Gastrocnemius medialis (tissue), 4 donors: Measurements from ENCODE around the gene TSSK1B. TPM values are rescaled to one million over a fixed set of nuclear protein-coding genes. Genes with fewer than 3 reads are reported as not detected.

Experiments used
- ATAC-seq, 2 donors: fragments of 150-250 bp; one replicate each; pipeline ENCODE4 v1.9.1; 2016
- DNase-seq, 2 donors: peaks; one replicate each; pipeline ENCODE4 v3.0.0-alpha.2; 2019
- H3K27ac ChIP-seq, 4 donors: fragments of 200-600 bp; sonication (generic); 1 replicate in 1 of 4; 2 replicates in 3 of 4; pipeline ENCODE4 v1.5.1; 2016 to 2018; ENCODE audit warnings: mild to moderate bottlenecking in 2 of 4, moderate library complexity in 1 of 4
- H3K27me3 ChIP-seq, 3 donors: fragments of 200-600 bp; sonication (generic) in 2 of 3; 1 replicate in 1 of 3; 2 replicates in 2 of 3; pipeline versions ENCODE4 v1.5.1 to v1.6.0; 2016 to 2019; ENCODE audit warnings: mild to moderate bottlenecking in 1 of 3, moderate library complexity in 1 of 3
- H3K36me3 ChIP-seq, 2 donors: fragments of 200-600 bp; sonication (generic) in 1 of 2; one replicate each; pipeline ENCODE4 v1.5.1; 2017 to 2018
- H3K4me1 ChIP-seq, 2 donors: fragments of 200-600 bp; sonication (generic) in 1 of 2; one replicate each; pipeline ENCODE4 v1.5.1; 2016 to 2017; ENCODE audit warnings: mild to moderate bottlenecking in 2 of 2
- H3K4me3 ChIP-seq, 4 donors: fragments of 200-600 bp; sonication (generic) in 3 of 4; 1 replicate in 1 of 4; 2 replicates in 3 of 4; pipeline ENCODE4 v1.5.1; 2016 to 2019; ENCODE audit warnings: mild to moderate bottlenecking in 2 of 4
- H3K9me3 ChIP-seq, 3 donors: fragments of 200-600 bp; sonication (generic) in 2 of 3; 1 replicate in 1 of 3; 2 replicates in 2 of 3; pipeline ENCODE4 v1.5.1; 2016 to 2019
- CTCF ChIP-seq, 5 experiments: fragments of 450-650 bp in 3 of 5; fragments of 200-600 bp in 2 of 5; sonication (generic) in 2 of 5; IDR thresholded peaks in 4 of 5; conservative IDR thresholded peaks in 1 of 5; 1 replicate in 4 of 5; 2 replicates in 1 of 5; pipeline ENCODE4 v1.5.1; 2016 to 2019; ENCODE audit warnings: antibody characterized with exemption in 5 of 5, mild to moderate bottlenecking in 3 of 5, moderate library complexity in 3 of 5
- POLR2A ChIP-seq, 2 donors: fragments of 450-650 bp; IDR thresholded peaks; one replicate each; pipeline ENCODE4 v1.6.1; 2017; ENCODE audit warnings: antibody characterized with exemption in 2 of 2, mild to moderate bottlenecking in 2 of 2, moderate library complexity in 2 of 2
- in situ Hi-C, 4 donors: fragments of 200-750 bp; cut with MboI; loops; one replicate each; pipeline versions ENCODE4 v1.15.0 to v1.8.0; 2017; ENCODE audit warnings: low sequenced_read_pairs in 4 of 4
- intact Hi-C: fragments of 100-400 bp; cut with DNase I; formaldehyde crosslinking; loops from one replicate; pipeline ENCODE4 v1.15.1; 2023; ENCODE audit warnings: low total_unique reads
- total RNA-seq, 4 donors: library from RNA; depleted of rRNA; stranded (reverse); fragments of >200 nt; gene quantifications; one replicate each; pipeline versions ENCODE4 v1.1.0 to v1.2.3, GENCODE V29; 2016

The TSSK1B gene
- total RNA-seq, 4 donors from 2014 or later: not detected

- TF ChIP-seq CTCF (IDR thresholded peaks at IDR 0.05 in 4 of 5, conservative IDR thresholded peaks at IDR 0.05 in 1 of 5) (no peak), POLR2A (IDR thresholded peaks at IDR 0.05) (no peak)
- Histone ChIP-seq H3K4me3 (no peak overlapping the region), H3K27me3 (no peaks in the 10 kb centered on the region), H3K9me3 (no peaks in the 10 kb centered on the region), H3K4me1 (no peaks in the 10 kb centered on the region), H3K27ac (no peak overlapping the region), H3K36me3 (no peaks in the 10 kb centered on the region)
- in situ Hi-C loops (no loop called here), intact Hi-C loops (no loop called here)
- no peak for ATAC-seq
- no peak for DNase-seq
Measured at GRCh38 chr5:113397046-113397445, 37.7 kb downstream of the TSSK1B start.

GRCh38 chr5:113394658-113395057 is 40.1 kb downstream of the TSSK1B start:
- ATAC-seq (no peak), DNase-seq (no peak)
- no peak for TF ChIP-seq POLR2A (IDR thresholded peaks at IDR 0.05)
- no peak for TF ChIP-seq CTCF (IDR thresholded peaks at IDR 0.05 in 4 of 5, conservative IDR thresholded peaks at IDR 0.05 in 1 of 5)
- Histone ChIP-seq H3K27ac (no peak overlapping the region), H3K36me3 (no peaks in the 10 kb centered on the region), H3K4me1 (no peaks in the 10 kb centered on the region), H3K4me3 (no peak overlapping the region), H3K27me3 (no peaks in the 10 kb centered on the region), H3K9me3 (no peaks in the 10 kb centered on the region)
- in situ Hi-C loops (no loop called here), intact Hi-C loops (no loop called here)

- intact Hi-C loops (no loop called here), in situ Hi-C loops (no loop called here)
- no peaks in the 10 kb centered on the region for H3K27me3 ChIP-seq
- no peak for TF ChIP-seq CTCF (IDR thresholded peaks at IDR 0.05 in 4 of 5, conservative IDR thresholded peaks at IDR 0.05 in 1 of 5)
- TF ChIP-seq POLR2A (IDR thresholded peaks at IDR 0.05): no peak
- no peak for ATAC-seq
- H3K9me3 ChIP-seq: no peaks in the 10 kb centered on the region
- H3K36me3 ChIP-seq: no peaks in the 10 kb centered on the region
- no peaks in the 10 kb centered on the region for H3K4me1 ChIP-seq
- no peak overlapping the region for H3K4me3 ChIP-seq
- no peak for DNase-seq
- H3K27ac ChIP-seq: no peak overlapping the region
Measured at GRCh38 chr5:113390224-113390623, 44.6 kb downstream of the TSSK1B start.

- ATAC-seq: no peak
- Histone ChIP-seq H3K36me3 (no peaks in the 10 kb centered on the region), H3K9me3 (no peaks in the 10 kb centered on the region), H3K4me3 (no peak overlapping the region), H3K27ac (no peak overlapping the region), H3K27me3 (no peaks in the 10 kb centered on the region), H3K4me1 (no peaks in the 10 kb centered on the region)
- TF ChIP-seq CTCF (IDR thresholded peaks at IDR 0.05 in 4 of 5, conservative IDR thresholded peaks at IDR 0.05 in 1 of 5) (no peak), POLR2A (IDR thresholded peaks at IDR 0.05) (no peak)
- DNase-seq: no peak
- in situ Hi-C loops: loop anchor here in 2 of 4 donors (10.0 kb wide), 1 partner anchor 216 kb away; no protein-coding TSS in a partner anchor
- intact Hi-C loops: no loop called here
Measured at GRCh38 chr5:113389116-113389515, 45.7 kb downstream of the TSSK1B start.

DNA sequence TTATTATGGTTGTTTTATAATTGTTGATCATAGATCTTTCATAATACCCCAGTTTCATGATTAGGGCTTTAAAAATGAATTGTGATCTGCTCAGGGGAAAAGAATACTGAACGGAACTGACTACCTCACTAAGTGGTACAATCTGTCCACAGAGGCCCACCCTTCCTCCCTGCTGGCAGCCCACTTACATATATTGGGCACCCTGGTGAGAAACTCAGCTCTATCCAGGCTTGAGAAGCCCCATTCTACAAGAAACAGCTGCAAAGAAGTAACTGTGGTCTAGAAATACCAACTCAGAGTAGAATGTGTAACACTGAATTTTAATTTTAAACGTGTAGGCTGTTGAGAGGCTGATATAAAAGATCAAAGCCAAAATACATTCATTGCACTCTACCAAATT is 46.9 kb downstream of the TSSK1B start:
- ATAC-seq (no peak), DNase-seq (no peak)
- in situ Hi-C loops (loop anchor here in 2 of 4 donors (10.0 kb wide), 1 partner anchor 217 kb away; no protein-coding TSS in a partner anchor), intact Hi-C loops (no loop called here)
- TF ChIP-seq CTCF (IDR thresholded peaks at IDR 0.05 in 4 of 5, conservative IDR thresholded peaks at IDR 0.05 in 1 of 5) (no peak), POLR2A (IDR thresholded peaks at IDR 0.05) (no peak)
- Histone ChIP-seq H3K27me3 (no peaks in the 10 kb centered on the region), H3K4me1 (no peaks in the 10 kb centered on the region), H3K4me3 (no peak overlapping the region), H3K36me3 (no peaks in the 10 kb centered on the region), H3K27ac (no peak overlapping the region), H3K9me3 (no peaks in the 10 kb centered on the region)
